Breast epithelium (tissue), 4 donors: ENCODE measurements around the gene ICAM4. TPM values are rescaled to one million over a fixed set of nuclear protein-coding genes. Genes with fewer than 3 reads are reported as not detected.

Experiments
- DNase-seq, 2 donors: peaks; one replicate each; pipeline ENCODE4 v3.0.0-alpha.2; 2019; ENCODE audit warnings: low spot score in 2 of 2
- H3K27ac ChIP-seq, 2 donors: fragments of 200-600 bp; sonication (generic) in 1 of 2; one replicate each; pipeline ENCODE4 v1.5.1; 2016 to 2019; ENCODE audit warnings: mild to moderate bottlenecking in 1 of 2
- H3K27me3 ChIP-seq, 2 donors: fragments of 200-600 bp; sonication (generic) in 1 of 2; one replicate each; pipeline versions ENCODE4 v1.5.1 to v1.6.0; 2017 to 2019; ENCODE audit warnings: control low read depth in 1 of 2, mild to moderate bottlenecking in 1 of 2
- H3K36me3 ChIP-seq: fragments of 200-600 bp; one replicate; pipeline ENCODE4 v1.5.1; 2019
- H3K4me1 ChIP-seq, 2 donors: fragments of 200-600 bp; sonication (generic); one replicate each; pipeline ENCODE4 v1.5.1; 2016 to 2019; ENCODE audit warnings: control low read depth in 1 of 2
- H3K4me3 ChIP-seq, 3 donors: fragments of 200-600 bp; sonication (generic); 1 replicate in 2 of 3; 2 replicates in 1 of 3; pipeline ENCODE4 v1.5.1; 2016 to 2019; ENCODE audit warnings: mild to moderate bottlenecking in 3 of 3, moderate library complexity in 2 of 3
- H3K9me3 ChIP-seq, 2 donors: fragments of 200-600 bp; sonication (generic) in 1 of 2; one replicate each; pipeline ENCODE4 v1.5.1; 2016 to 2019; ENCODE audit warnings: control low read depth in 1 of 2
- CTCF ChIP-seq, 3 donors: fragments of 450-650 bp; IDR thresholded peaks; one replicate each; pipeline ENCODE4 v1.5.1; 2016 to 2017; ENCODE audit warnings: antibody characterized with exemption in 3 of 3, mild to moderate bottlenecking in 3 of 3, moderate library complexity in 3 of 3
- POLR2A ChIP-seq: fragments of 450-650 bp; IDR thresholded peaks from one replicate; pipeline ENCODE4 v1.6.1; 2016; ENCODE audit warnings: antibody characterized with exemption, mild to moderate bottlenecking, moderate library complexity
- POLR2AphosphoS5 ChIP-seq, 3 donors: sonication (generic); formaldehyde crosslinking; IDR thresholded peaks; one replicate each; pipeline ENCODE4 v1.6.1; 2017; ENCODE audit warnings: antibody characterized with exemption in 3 of 3
- intact Hi-C: fragments of 100-400 bp; cut with DNase I; formaldehyde crosslinking; loops from one replicate; pipeline ENCODE4 v1.15.1; 2023; ENCODE audit warnings: low total_unique reads
- total RNA-seq, 3 donors: library from RNA; depleted of rRNA; stranded (reverse); fragments of >200 nt; gene quantifications; one replicate each; pipeline ENCODE4 v1.1.0, GENCODE V29; 2016

The ICAM4 gene
- total RNA-seq, 3 donors from 2014 or later, result 1.1 to 1.6 TPM; not detected in 1

- H3K9me3 ChIP-seq, result no peaks in the 10 kb centered on the region
- intact Hi-C loops, result loop anchor here (5.0 kb wide), 1 partner anchor 51 kb away; no protein-coding TSS in a partner anchor
- peaks cover 11% of the 10 kb centered on the region for H3K36me3 ChIP-seq
These were observed 42.0 kb downstream of the ICAM4 start for GRCh38 chr19:10328558-10329429.

DNA sequence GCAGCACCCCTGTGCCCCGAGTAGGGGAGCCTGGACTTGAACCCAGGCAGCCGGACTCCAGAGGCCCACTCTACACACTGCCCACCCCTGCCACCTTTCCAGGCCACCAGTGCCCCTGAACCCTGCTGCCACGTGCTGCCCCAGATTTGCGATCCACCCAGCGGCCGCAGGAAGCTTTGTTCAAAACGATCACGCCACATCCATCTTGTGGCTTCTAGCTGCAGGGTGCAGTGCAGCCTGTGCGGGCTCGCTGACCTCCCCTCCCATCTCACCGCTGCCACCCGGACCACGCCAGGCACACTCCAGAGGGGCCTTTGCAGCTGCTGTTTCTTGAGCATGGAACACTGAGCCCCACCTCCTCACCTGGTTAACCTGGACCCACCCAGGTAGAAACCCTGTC is 42.8 kb downstream of the ICAM4 start:
- H3K9me3 ChIP-seq, result no peaks in the 10 kb centered on the region
- no peak overlapping the region for H3K4me3 ChIP-seq
- intact Hi-C loops, result loop anchor here (5.0 kb wide), 1 partner anchor 52 kb away; no protein-coding TSS in a partner anchor
- peaks cover 5 to 6% of the 10 kb centered on the region in 2 donors for H3K4me1 ChIP-seq
- H3K27me3 ChIP-seq, result no peaks in the 10 kb centered on the region
- TF ChIP-seq CTCF (IDR thresholded peaks at IDR 0.05) (no peak), POLR2A (no peak), POLR2AphosphoS5 (IDR thresholded peaks at IDR 0.05) (no peak)
- DNase-seq, result no peak
- no peak overlapping the region for H3K27ac ChIP-seq
- peaks cover 11% of the 10 kb centered on the region for H3K36me3 ChIP-seq

More at GRCh38 chr19:10328558-10329429, 42.0 kb downstream of the ICAM4 start:
- TF ChIP-seq POLR2A, result no peak
- no peak for TF ChIP-seq CTCF (IDR thresholded peaks at IDR 0.05)
- no peak for TF ChIP-seq POLR2AphosphoS5 (IDR thresholded peaks at IDR 0.05)
- Histone ChIP-seq H3K27me3 (no peaks in the 10 kb centered on the region), H3K4me3 (no peak overlapping the region), H3K27ac (no peak overlapping the region), H3K4me1 (peaks cover 5 to 6% of the 10 kb centered on the region in 2 donors)
- no peak for DNase-seq

- intact Hi-C loops, result no loop called here
- no peak for DNase-seq
- H3K9me3 ChIP-seq, result no peaks in the 10 kb centered on the region
These were observed 45.6 kb downstream of the ICAM4 start for GRCh38 chr19:10332158-10332964.

GRCh38 chr19:10332965-10333757 is 46.4 kb downstream of the ICAM4 start, which contains the start of gene RAVER1:
RAVER1 (minus strand) TSS chr19:10333529; CDS start chr19:10333507, 22 bp downstream.
- peak; percentile 95 to 99 for DNase-seq
- H3K36me3 ChIP-seq, result peaks cover 2% of the 10 kb centered on the region
- no peaks in the 10 kb centered on the region for H3K9me3 ChIP-seq
- H3K4me1 ChIP-seq, result peaks cover 5 to 6% of the 10 kb centered on the region in 2 donors
- H3K4me3 ChIP-seq, result peak within 1 kb of the TSS; percentile 70 to 89 (median 81)
- H3K27ac ChIP-seq, result peak within 1 kb of the TSS; percentile 79 to 84
- TF ChIP-seq POLR2AphosphoS5 (IDR thresholded peaks at IDR 0.05) (peak; percentile 66 to 84 (median 69)), POLR2A (peak; percentile 14), CTCF (IDR thresholded peaks at IDR 0.05) (peak in 2 of 3 donors; percentile 7 to 10)
- no peaks in the 10 kb centered on the region for H3K27me3 ChIP-seq
- intact Hi-C loops, result no loop called here

More at GRCh38 chr19:10332158-10332964, 45.6 kb downstream of the ICAM4 start:
- Histone ChIP-seq H3K36me3 (peaks cover 10% of the 10 kb centered on the region), H3K27ac (peak overlapping the region; percentile 79 to 84), H3K4me1 (peaks cover 5 to 6% of the 10 kb centered on the region in 2 donors), H3K4me3 (peak overlapping the region; percentile 70 to 89 (median 81)), H3K27me3 (no peaks in the 10 kb centered on the region)
- no peak for TF ChIP-seq POLR2AphosphoS5 (IDR thresholded peaks at IDR 0.05)
- TF ChIP-seq CTCF (IDR thresholded peaks at IDR 0.05), result no peak
- TF ChIP-seq POLR2A, result no peak
